ENCODE data around the gene ITPR2. TPM values are rescaled to one million over a fixed set of nuclear protein-coding genes. Genes with fewer than 3 reads are reported as not detected.

Gene ITPR2
- total RNA-seq, 1 experiment from 2014 or later: 4.0 TPM

DNA sequence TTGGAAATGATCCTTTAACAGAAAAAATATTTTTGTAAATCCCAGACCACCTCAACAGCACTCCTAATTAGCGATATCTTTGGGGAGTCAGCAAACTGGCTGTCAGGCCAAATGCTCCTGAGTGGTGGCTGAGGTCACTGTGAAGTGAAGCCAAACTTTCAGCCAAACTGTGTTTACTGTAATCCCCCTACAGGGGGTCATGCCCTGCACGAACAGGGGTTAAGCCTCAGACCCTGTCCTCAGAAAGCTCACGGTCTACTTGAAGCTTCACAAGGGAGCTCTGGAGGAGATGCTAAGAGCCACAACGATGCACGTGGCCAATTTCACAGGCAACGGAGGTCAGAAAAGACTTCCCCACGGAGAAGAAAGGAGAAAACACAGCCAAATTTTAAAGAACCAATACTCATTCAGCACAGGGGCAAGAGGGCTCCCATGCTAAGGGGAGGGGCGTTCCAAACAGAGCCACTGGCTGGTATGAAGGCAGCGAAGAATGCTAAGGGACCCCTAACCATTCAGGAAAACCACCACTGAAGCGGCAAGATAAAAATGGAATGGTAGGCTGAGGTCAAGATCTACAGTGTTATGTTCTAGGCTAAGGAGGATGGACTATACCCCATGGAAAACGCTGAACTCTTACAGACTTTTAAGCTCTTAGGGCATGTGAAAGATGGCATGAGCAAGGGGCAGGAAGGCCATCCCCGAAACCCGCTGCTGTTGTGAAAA is 105.4 kb downstream of the ITPR2 start:
- intact Hi-C loops (cut with micrococcal nuclease): no loop called here
- Histone ChIP-seq H4K20me1 (ENCODE audit: low read length) (no peaks in the 10 kb centered on the region), H3K27me3 (ENCODE audit: low read length) (no peaks in the 10 kb centered on the region), H3K4me2 (ENCODE audit: low read length) (no peak overlapping the region), H2AFZ (ENCODE audit: low read length) (no peak overlapping the region), H3K9me2 (replicated peaks; ENCODE audit: low read length) (no peaks in the 10 kb centered on the region), H3K27ac (ENCODE audit: low read length) (no peak overlapping the region), H3K9ac (ENCODE audit: low read length) (no peak overlapping the region), H3K36me3 (ENCODE audit: low read depth, low read length) (no peaks in the 10 kb centered on the region), H3K79me2 (ENCODE audit: low read length) (no peaks in the 10 kb centered on the region), H3K9me3 (ENCODE audit: low read length) (no peaks in the 10 kb centered on the region), H3K4me3 (ENCODE audit: low read length) (no peak overlapping the region), H3K4me1 (ENCODE audit: insufficient read depth, low read length) (peaks cover 16% of the 10 kb centered on the region), H3F3A (ENCODE audit: low read length, unreplicated experiment) (no peaks in the 10 kb centered on the region)
- ATAC-seq: no peak
- no peak for TF ChIP-seq EZH2 (IDR thresholded peaks at IDR 0.05; ENCODE audit: low read length, unreplicated experiment)
- no peak for TF ChIP-seq CTCF (conservative IDR thresholded peaks at IDR 0.05; ENCODE audit: low read depth, low read length)
- no peak for TF ChIP-seq EZH2phosphoT487 (IDR thresholded peaks at IDR 0.05; ENCODE audit: borderline replicate concordance, low read length)
- ChIA-PET CTCF (no interaction called here), POLR2A (ENCODE audit: unreplicated experiment) (no interaction called here)
- BruUV-seq (replicated peaks): no TSS peak
- DNase-seq: no peak

GRCh38 chr12:26726956-26727355 is 106.0 kb downstream of the ITPR2 start:
- ChIA-PET CTCF (no interaction called here), POLR2A (ENCODE audit: unreplicated experiment) (no interaction called here)
- Histone ChIP-seq H3K4me3 (ENCODE audit: low read length) (no peak overlapping the region), H3K9me3 (ENCODE audit: low read length) (no peaks in the 10 kb centered on the region), H3F3A (ENCODE audit: low read length, unreplicated experiment) (no peaks in the 10 kb centered on the region), H3K27ac (ENCODE audit: low read length) (no peak overlapping the region), H3K4me2 (ENCODE audit: low read length) (no peak overlapping the region), H3K4me1 (ENCODE audit: insufficient read depth, low read length) (peaks cover 16% of the 10 kb centered on the region), H3K9ac (ENCODE audit: low read length) (no peak overlapping the region), H3K27me3 (ENCODE audit: low read length) (no peaks in the 10 kb centered on the region), H2AFZ (ENCODE audit: low read length) (no peak overlapping the region), H3K36me3 (ENCODE audit: low read depth, low read length) (no peaks in the 10 kb centered on the region), H3K9me2 (replicated peaks; ENCODE audit: low read length) (no peaks in the 10 kb centered on the region), H3K79me2 (ENCODE audit: low read length) (no peaks in the 10 kb centered on the region), H4K20me1 (ENCODE audit: low read length) (no peaks in the 10 kb centered on the region)
- DNase-seq (no peak), ATAC-seq (no peak)
- intact Hi-C loops (cut with micrococcal nuclease): no loop called here
- no TSS peak for BruUV-seq (replicated peaks)
- no peak for TF ChIP-seq EZH2 (IDR thresholded peaks at IDR 0.05; ENCODE audit: low read length, unreplicated experiment)
- TF ChIP-seq CTCF (conservative IDR thresholded peaks at IDR 0.05; ENCODE audit: low read depth, low read length): no peak
- no peak for TF ChIP-seq EZH2phosphoT487 (IDR thresholded peaks at IDR 0.05; ENCODE audit: borderline replicate concordance, low read length)

GRCh38 chr12:26725276-26725916 is 107.6 kb downstream of the ITPR2 start:
- no peak overlapping the region for H3K4me2 ChIP-seq (ENCODE audit: low read length)
- H3K9ac ChIP-seq (ENCODE audit: low read length): no peak overlapping the region
- H3K27me3 ChIP-seq (ENCODE audit: low read length): no peaks in the 10 kb centered on the region
- ChIA-PET POLR2A (ENCODE audit: unreplicated experiment) (no interaction called here), CTCF (no interaction called here)
- no peaks in the 10 kb centered on the region for H3K79me2 ChIP-seq (ENCODE audit: low read length)
- intact Hi-C loops (cut with micrococcal nuclease): no loop called here
- H3K27ac ChIP-seq (ENCODE audit: low read length): no peak overlapping the region
- peaks cover 16% of the 10 kb centered on the region for H3K4me1 ChIP-seq (ENCODE audit: insufficient read depth, low read length)
- H3K9me3 ChIP-seq (ENCODE audit: low read length): no peaks in the 10 kb centered on the region
- no peak overlapping the region for H3K4me3 ChIP-seq (ENCODE audit: low read length)
- no TSS peak for BruUV-seq (replicated peaks)
- H3K9me2 ChIP-seq (replicated peaks; ENCODE audit: low read length): no peaks in the 10 kb centered on the region
- DNase-seq (no peak), ATAC-seq (no peak)
- no peaks in the 10 kb centered on the region for H3F3A ChIP-seq (ENCODE audit: low read length, unreplicated experiment)
- no peaks in the 10 kb centered on the region for H3K36me3 ChIP-seq (ENCODE audit: low read depth, low read length)
- H4K20me1 ChIP-seq (ENCODE audit: low read length): no peaks in the 10 kb centered on the region
- no peak overlapping the region for H2AFZ ChIP-seq (ENCODE audit: low read length)
- TF ChIP-seq CTCF (conservative IDR thresholded peaks at IDR 0.05; ENCODE audit: low read depth, low read length) (no peak), EZH2 (IDR thresholded peaks at IDR 0.05; ENCODE audit: low read length, unreplicated experiment) (no peak), EZH2phosphoT487 (IDR thresholded peaks at IDR 0.05; ENCODE audit: borderline replicate concordance, low read length) (no peak)

All from PC-3 (cell line).